ENCODE measurements around the gene TNRC6B.

The TNRC6B gene

DNA sequence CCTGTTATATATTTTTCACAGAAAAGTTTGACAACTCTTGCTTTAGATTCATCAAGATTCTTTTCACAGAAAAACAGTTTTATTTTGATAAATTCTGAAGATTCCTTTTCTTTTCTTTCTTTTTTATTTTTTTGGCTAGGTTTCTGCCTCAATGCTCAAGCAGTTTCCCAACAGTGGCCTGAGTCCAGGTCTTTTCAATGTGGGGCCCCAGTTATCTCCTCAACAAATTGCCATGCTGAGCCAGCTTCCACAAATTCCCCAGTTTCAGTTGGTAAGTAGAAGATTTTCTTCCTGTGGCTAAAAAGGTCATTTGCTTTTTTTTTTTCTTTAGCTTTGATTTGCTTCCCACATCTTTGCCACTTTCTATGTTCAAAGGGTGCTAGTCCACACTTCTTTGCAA, 122.6 kb downstream of the TNRC6B start:
- H3K27ac ChIP-seq (ENCODE audit: low read length, poor library complexity, severe bottlenecking): no peak overlapping the region
- peaks cover 3% of the 10 kb centered on the region for H3K4me1 ChIP-seq (ENCODE audit: control insufficient read depth, insufficient read depth, low read depth, low read length)
- no peak overlapping the region for H3K18ac ChIP-seq (ENCODE audit: low read depth in 1 of 2, low read length in 2 of 2)
- no peak overlapping the region for H2BK120ac ChIP-seq (ENCODE audit: low read depth, low read length)
- H2AK5ac ChIP-seq (ENCODE audit: low read length, severe bottlenecking): no peak overlapping the region
- no peak overlapping the region for H4K8ac ChIP-seq (ENCODE audit: low read length)
- H3K4ac ChIP-seq (ENCODE audit: low read depth in 1 of 2, low read length in 2 of 2): no peak overlapping the region
- H3K4me2 ChIP-seq (ENCODE audit: low read length, poor library complexity, severe bottlenecking): no peak overlapping the region
- peaks cover 17% of the 10 kb centered on the region for H3K79me1 ChIP-seq (replicated peaks; ENCODE audit: low read length, poor library complexity, severe bottlenecking)
- H3K36me3 ChIP-seq (ENCODE audit: control insufficient read depth in 1 of 2, insufficient read depth in 2 of 2, low read depth in 1 of 2, low read length in 2 of 2): peaks cover 23 to 69% of the 10 kb centered on the region in 2 experiments
- no peak overlapping the region for H2BK12ac ChIP-seq (ENCODE audit: low read length in 2 of 2)
- H3K23ac ChIP-seq (ENCODE audit: low read length in 2 of 2): no peak overlapping the region
- no peak overlapping the region for H2BK5ac ChIP-seq (ENCODE audit: low read depth, low read length, poor library complexity, severe bottlenecking)
- H3K4me3 ChIP-seq (ENCODE audit: insufficient read depth in 1 of 2, low read depth in 1 of 2, low read length in 2 of 2): no peak overlapping the region
- no peak overlapping the region for H2AFZ ChIP-seq (ENCODE audit: low read depth, low read length)
- H3K14ac ChIP-seq (ENCODE audit: low read length in 2 of 2): no peak overlapping the region
- H3K9me3 ChIP-seq (ENCODE audit: control insufficient read depth, low read length): no peaks in the 10 kb centered on the region
- H3K9ac ChIP-seq (ENCODE audit: low read length): no peak overlapping the region
- no peaks in the 10 kb centered on the region for H3K27me3 ChIP-seq (ENCODE audit: control insufficient read depth in 1 of 2, insufficient read depth in 1 of 2, low read length in 2 of 2)
- H2BK15ac ChIP-seq (ENCODE audit: low read depth, poor library complexity, severe bottlenecking): no peak overlapping the region
- no peak for DNase-seq
- H4K91ac ChIP-seq (ENCODE audit: low read length): no peak overlapping the region

DNA sequence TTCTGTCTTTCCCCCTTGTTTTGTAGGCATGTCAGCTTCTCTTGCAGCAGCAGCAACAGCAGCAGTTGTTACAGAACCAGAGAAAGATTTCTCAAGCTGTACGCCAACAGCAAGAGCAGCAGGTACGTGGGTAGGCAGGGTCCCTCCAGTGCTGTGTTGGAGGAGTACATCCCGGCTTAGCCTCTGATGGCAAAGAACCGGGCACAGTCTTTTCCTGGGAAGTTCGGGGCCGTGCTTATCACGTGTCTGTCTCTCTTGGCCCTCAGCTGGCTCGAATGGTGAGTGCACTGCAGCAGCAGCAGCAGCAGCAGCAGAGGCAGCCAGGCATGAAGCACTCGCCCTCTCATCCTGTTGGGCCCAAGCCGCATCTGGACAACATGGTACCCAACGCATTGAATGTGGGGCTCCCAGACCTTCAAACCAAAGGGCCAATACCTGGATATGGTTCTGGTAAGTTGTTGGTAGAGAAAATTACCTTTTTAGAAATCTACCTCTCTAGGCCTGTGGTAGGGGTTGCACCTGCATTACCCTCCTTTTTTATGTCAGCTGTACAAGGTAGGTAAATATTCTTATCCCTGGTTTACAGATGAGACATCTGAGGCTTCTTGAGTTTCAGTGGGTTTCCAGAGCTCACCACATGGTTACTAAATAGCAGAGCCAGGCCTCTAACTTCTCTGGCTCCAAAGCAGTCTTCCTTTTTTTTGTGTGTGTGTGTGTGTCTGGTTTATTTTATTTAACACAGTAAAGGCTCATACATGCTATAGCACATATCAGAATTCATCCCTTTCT, 123.4 kb downstream of the TNRC6B start:
- H3K18ac ChIP-seq (ENCODE audit: low read depth in 1 of 2, low read length in 2 of 2): no peak overlapping the region
- WGBS: 98% methylated on average over 11 of the region's 11 CpGs
- no peak overlapping the region for H3K9ac ChIP-seq (ENCODE audit: low read length)
- no peak overlapping the region for H3K4ac ChIP-seq (ENCODE audit: low read depth in 1 of 2, low read length in 2 of 2)
- H3K4me3 ChIP-seq (ENCODE audit: insufficient read depth in 1 of 2, low read depth in 1 of 2, low read length in 2 of 2): no peak overlapping the region
- no peak overlapping the region for H2BK5ac ChIP-seq (ENCODE audit: low read depth, low read length, poor library complexity, severe bottlenecking)
- H4K8ac ChIP-seq (ENCODE audit: low read length): no peak overlapping the region
- peaks cover 14% of the 10 kb centered on the region for H3K79me1 ChIP-seq (replicated peaks; ENCODE audit: low read length, poor library complexity, severe bottlenecking)
- H2AK5ac ChIP-seq (ENCODE audit: low read length, severe bottlenecking): no peak overlapping the region
- H2BK15ac ChIP-seq (ENCODE audit: low read depth, poor library complexity, severe bottlenecking): no peak overlapping the region
- no peak overlapping the region for H3K27ac ChIP-seq (ENCODE audit: low read length, poor library complexity, severe bottlenecking)
- no peak overlapping the region for H3K4me2 ChIP-seq (ENCODE audit: low read length, poor library complexity, severe bottlenecking)
- no peak overlapping the region for H3K14ac ChIP-seq (ENCODE audit: low read length in 2 of 2)
- no peak for DNase-seq
- H2AFZ ChIP-seq (ENCODE audit: low read depth, low read length): no peak overlapping the region
- H3K36me3 ChIP-seq (ENCODE audit: control insufficient read depth in 1 of 2, insufficient read depth in 2 of 2, low read depth in 1 of 2, low read length in 2 of 2): peaks cover 23 to 65% of the 10 kb centered on the region in 2 experiments
- H2BK120ac ChIP-seq (ENCODE audit: low read depth, low read length): no peak overlapping the region
- H2BK12ac ChIP-seq (ENCODE audit: low read length in 2 of 2): no peak overlapping the region
- H3K27me3 ChIP-seq (ENCODE audit: control insufficient read depth in 1 of 2, insufficient read depth in 1 of 2, low read length in 2 of 2): no peaks in the 10 kb centered on the region
- H3K9me3 ChIP-seq (ENCODE audit: control insufficient read depth, low read length): no peaks in the 10 kb centered on the region
- H3K23ac ChIP-seq (ENCODE audit: low read length in 2 of 2): no peak overlapping the region
- H3K4me1 ChIP-seq (ENCODE audit: control insufficient read depth, insufficient read depth, low read depth, low read length): peaks cover 3% of the 10 kb centered on the region
- no peak overlapping the region for H4K91ac ChIP-seq (ENCODE audit: low read length)

DNA sequence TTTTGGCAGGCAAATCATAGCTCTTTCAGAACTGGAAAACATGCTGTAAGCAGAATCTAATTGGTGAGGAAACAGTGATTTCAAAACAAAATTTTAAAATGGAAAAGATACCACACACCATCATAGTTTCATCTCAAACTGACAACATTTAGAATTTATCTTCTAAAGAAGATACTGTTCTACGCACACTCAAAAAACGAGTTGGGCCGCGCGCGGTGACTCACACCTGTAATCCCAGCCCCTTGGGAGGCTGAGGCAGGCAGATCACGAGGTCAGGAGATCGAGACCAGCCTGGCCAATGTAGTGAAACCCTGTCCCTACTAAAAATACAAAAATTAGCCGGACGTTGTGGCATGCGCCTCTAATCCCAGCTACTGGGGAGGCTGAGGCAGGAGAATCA, 124.4 kb downstream of the TNRC6B start:
- peaks cover 16% of the 10 kb centered on the region for H3K79me1 ChIP-seq (replicated peaks; ENCODE audit: low read length, poor library complexity, severe bottlenecking)
- no peak overlapping the region for H3K4me3 ChIP-seq (ENCODE audit: insufficient read depth in 1 of 2, low read depth in 1 of 2, low read length in 2 of 2)
- H3K9ac ChIP-seq (ENCODE audit: low read length): no peak overlapping the region
- no peak overlapping the region for H3K14ac ChIP-seq (ENCODE audit: low read length in 2 of 2)
- no peak overlapping the region for H2AK5ac ChIP-seq (ENCODE audit: low read length, severe bottlenecking)
- H2BK120ac ChIP-seq (ENCODE audit: low read depth, low read length): no peak overlapping the region
- no peak overlapping the region for H2AFZ ChIP-seq (ENCODE audit: low read depth, low read length)
- no peak overlapping the region for H2BK12ac ChIP-seq (ENCODE audit: low read length in 2 of 2)
- no peak overlapping the region for H3K23ac ChIP-seq (ENCODE audit: low read length in 2 of 2)
- no peak overlapping the region for H2BK15ac ChIP-seq (ENCODE audit: low read depth, poor library complexity, severe bottlenecking)
- no peak overlapping the region for H2BK5ac ChIP-seq (ENCODE audit: low read depth, low read length, poor library complexity, severe bottlenecking)
- H4K91ac ChIP-seq (ENCODE audit: low read length): no peak overlapping the region
- no peaks in the 10 kb centered on the region for H3K27me3 ChIP-seq (ENCODE audit: control insufficient read depth in 1 of 2, insufficient read depth in 1 of 2, low read length in 2 of 2)
- no peak for DNase-seq
- 98% methylated on average over 11 of the region's 11 CpGs for WGBS
- H3K4me1 ChIP-seq (ENCODE audit: control insufficient read depth, insufficient read depth, low read depth, low read length): peaks cover 3% of the 10 kb centered on the region
- H3K18ac ChIP-seq (ENCODE audit: low read depth in 1 of 2, low read length in 2 of 2): no peak overlapping the region
- no peak overlapping the region for H3K4ac ChIP-seq (ENCODE audit: low read depth in 1 of 2, low read length in 2 of 2)
- peaks cover 24 to 64% of the 10 kb centered on the region in 2 experiments for H3K36me3 ChIP-seq (ENCODE audit: control insufficient read depth in 1 of 2, insufficient read depth in 2 of 2, low read depth in 1 of 2, low read length in 2 of 2)
- H4K8ac ChIP-seq (ENCODE audit: low read length): no peak overlapping the region
- H3K27ac ChIP-seq (ENCODE audit: low read length, poor library complexity, severe bottlenecking): no peak overlapping the region
- H3K4me2 ChIP-seq (ENCODE audit: low read length, poor library complexity, severe bottlenecking): no peak overlapping the region
- H3K9me3 ChIP-seq (ENCODE audit: control insufficient read depth, low read length): no peaks in the 10 kb centered on the region

DNA sequence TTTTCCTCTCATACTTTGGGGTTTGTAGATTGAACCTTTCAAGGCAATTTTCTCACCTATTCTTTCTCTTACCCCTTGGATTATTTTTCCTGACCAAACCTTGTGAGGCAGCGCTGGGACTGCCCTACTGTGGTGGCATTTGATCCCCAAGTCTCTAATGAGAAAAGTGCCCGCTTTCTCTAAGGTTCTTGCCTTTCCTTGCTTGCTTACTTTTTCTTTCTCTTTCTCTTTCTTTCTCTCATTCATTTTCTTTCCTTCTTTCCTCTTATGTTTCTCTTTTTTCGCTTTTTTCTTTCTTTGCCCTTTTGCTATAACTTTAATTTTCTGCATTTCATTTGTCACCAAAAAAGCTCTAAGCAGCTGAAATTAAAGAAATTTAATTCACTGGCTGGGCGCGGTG, 127.9 kb downstream of the TNRC6B start:
- H4K8ac ChIP-seq (ENCODE audit: low read length): no peak overlapping the region
- WGBS: over 99% methylated on average over 5 of the region's 5 CpGs
- no peak overlapping the region for H3K4me2 ChIP-seq (ENCODE audit: low read length, poor library complexity, severe bottlenecking)
- no peak overlapping the region for H3K27ac ChIP-seq (ENCODE audit: low read length, poor library complexity, severe bottlenecking)
- no peak overlapping the region for H2BK15ac ChIP-seq (ENCODE audit: low read depth, poor library complexity, severe bottlenecking)
- no peak overlapping the region for H2BK12ac ChIP-seq (ENCODE audit: low read length in 2 of 2)
- H3K4me3 ChIP-seq (ENCODE audit: insufficient read depth in 1 of 2, low read depth in 1 of 2, low read length in 2 of 2): no peak overlapping the region
- no peak overlapping the region for H3K4ac ChIP-seq (ENCODE audit: low read depth in 1 of 2, low read length in 2 of 2)
- no peak overlapping the region for H3K9ac ChIP-seq (ENCODE audit: low read length)
- H4K91ac ChIP-seq (ENCODE audit: low read length): no peak overlapping the region
- no peaks in the 10 kb centered on the region for H3K9me3 ChIP-seq (ENCODE audit: control insufficient read depth, low read length)
- no peak overlapping the region for H3K23ac ChIP-seq (ENCODE audit: low read length in 2 of 2)
- H2AK5ac ChIP-seq (ENCODE audit: low read length, severe bottlenecking): no peak overlapping the region
- H2BK5ac ChIP-seq (ENCODE audit: low read depth, low read length, poor library complexity, severe bottlenecking): no peak overlapping the region
- peaks cover 13% of the 10 kb centered on the region for H3K79me1 ChIP-seq (replicated peaks; ENCODE audit: low read length, poor library complexity, severe bottlenecking)
- H3K4me1 ChIP-seq (ENCODE audit: control insufficient read depth, insufficient read depth, low read depth, low read length): peaks cover 3% of the 10 kb centered on the region
- no peak overlapping the region for H2BK120ac ChIP-seq (ENCODE audit: low read depth, low read length)
- DNase-seq: no peak
- H2AFZ ChIP-seq (ENCODE audit: low read depth, low read length): no peak overlapping the region
- no peak overlapping the region for H3K18ac ChIP-seq (ENCODE audit: low read depth in 1 of 2, low read length in 2 of 2)
- H3K27me3 ChIP-seq (ENCODE audit: control insufficient read depth in 1 of 2, insufficient read depth in 1 of 2, low read length in 2 of 2): no peaks in the 10 kb centered on the region
- peaks cover 31 to 73% of the 10 kb centered on the region in 2 experiments for H3K36me3 ChIP-seq (ENCODE audit: control insufficient read depth in 1 of 2, insufficient read depth in 2 of 2, low read depth in 1 of 2, low read length in 2 of 2)
- H3K14ac ChIP-seq (ENCODE audit: low read length in 2 of 2): no peak overlapping the region

All from mesenchymal stem cell (in vitro differentiated cells and primary cell).